Activated CD4-positive, alpha-beta T cell treated with anti-CD3 and anti-CD28 coated beads for 36 hours (primary cell): ENCODE data around the gene RAD51B. TPM values are rescaled to one million over a fixed set of nuclear protein-coding genes. Genes with fewer than 3 reads are reported as not detected.
A peak's percentile ranks its signal among the peaks of the same experiment; 100 is the strongest.
"Not testable (repeated sequence)": the region's sequence is repeated elsewhere in the genome, so short reads cannot be mapped to it uniquely, and the experiment has no call there.

Experiments used
- ATAC-seq: fragments of 200-7000 bp; cut with Tn5 transposase; one replicate; pipeline ENCODE4 v1.10.0; 2021; ENCODE audit warnings: mild to moderate bottlenecking, moderate library complexity
- CTCF ChIA-PET: fragments of 350-600 bp; sonication (Branson Sonifier 250); formaldehyde crosslinking; loops from one replicate; lab custom pipeline; 2021; ENCODE audit warnings: antibody characterized with exemption; lab: Charles Lee
- POLR2A ChIA-PET: fragments of 350-600 bp; sonication (Branson Sonifier 250); formaldehyde crosslinking; loops from one replicate; lab custom pipeline; 2021; ENCODE audit warnings: antibody characterized with exemption, inconsistent platforms; lab: Charles Lee
- DNase-seq: peaks from one replicate; pipeline ENCODE4 v3.0.0-alpha.2; 2020
- H3K27ac Mint-ChIP-seq: one replicate; pipeline ENCODE4 v1.8.0; 2021; ENCODE audit warnings: mixed read lengths
- H3K27me3 Mint-ChIP-seq: one replicate; pipeline ENCODE4 v1.8.0; 2021; ENCODE audit warnings: mixed read lengths
- H3K36me3 Mint-ChIP-seq: one replicate; pipeline ENCODE4 v1.8.0; 2021; ENCODE audit warnings: low read depth, mixed read lengths
- H3K4me1 Mint-ChIP-seq: one replicate; pipeline ENCODE4 v1.8.0; 2021; ENCODE audit warnings: mixed read lengths
- H3K4me3 Mint-ChIP-seq: one replicate; pipeline ENCODE4 v1.8.0; 2021; ENCODE audit warnings: mild to moderate bottlenecking, moderate library complexity, mixed read lengths
- H3K9me3 Mint-ChIP-seq: one replicate; pipeline ENCODE4 v1.8.0; 2021; ENCODE audit warnings: low read depth, mixed read lengths
- intact Hi-C, 2 experiments: fragments of 100-400 bp; cut with DNase I in 1 of 2; cut with micrococcal nuclease in 1 of 2; formaldehyde crosslinking; loops; one replicate each; pipeline versions ENCODE4 v1.14.2 to v1.15.1; 2022 to 2024; cut with DNase I, micrococcal nuclease
- total RNA-seq, 2 experiments: library from RNA; stranded (reverse); gene quantifications; one replicate each; pipeline ENCODE4 v1.2.3, GENCODE V29; 2021

Gene RAD51B
- total RNA-seq, 2 experiments from 2014 or later = 26.4 to 39.9 TPM

DNA sequence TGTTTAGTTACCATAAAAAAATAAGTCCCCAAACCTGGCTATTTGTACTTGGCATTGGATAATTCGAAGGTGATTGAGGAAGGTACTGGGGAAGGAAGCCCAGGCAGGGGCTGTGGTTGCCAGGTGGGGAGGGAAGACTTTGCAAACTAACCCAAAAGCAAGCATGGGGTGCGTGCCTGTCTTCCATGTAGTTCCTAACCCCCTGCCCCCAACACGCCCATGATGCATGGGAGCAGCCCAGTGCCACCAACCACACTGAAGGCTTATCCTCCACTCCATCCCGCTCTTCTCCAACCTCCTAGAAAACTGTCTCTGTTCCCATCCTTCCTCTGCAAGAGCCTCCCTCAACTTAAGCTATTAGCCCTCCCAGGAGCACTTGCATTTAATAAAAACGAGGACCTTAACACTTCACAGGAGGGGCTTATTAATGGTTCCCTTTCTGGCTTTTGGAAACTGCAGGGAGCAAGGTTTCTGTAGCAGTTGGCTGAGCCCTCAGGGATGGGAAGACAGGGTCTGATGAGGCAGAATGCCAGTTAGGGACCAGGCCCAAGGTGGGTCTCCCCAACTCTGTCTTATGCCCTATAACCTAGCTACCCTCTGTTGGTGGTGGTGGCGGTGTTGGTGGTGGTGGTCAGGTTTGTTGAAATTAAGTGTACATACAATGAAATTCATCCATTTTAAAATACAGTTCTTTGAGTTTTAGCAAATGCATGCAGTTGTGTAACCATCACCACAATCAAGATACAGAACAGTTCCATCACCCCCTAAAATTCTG lies 877.3 kb downstream of the RAD51B start:
- Mint-ChIP-seq H3K4me3 (no peak overlapping the region), H3K36me3 (no peaks in the 10 kb centered on the region), H3K4me1 (peaks cover 13% of the 10 kb centered on the region), H3K27me3 (no peaks in the 10 kb centered on the region), H3K27ac (no peak overlapping the region), H3K9me3 (no peaks in the 10 kb centered on the region)
- ChIA-PET POLR2A (no interaction called here), CTCF (no interaction called here)
- no peak for ATAC-seq
- intact Hi-C loops = no loop called here
- no peak for DNase-seq

DNA sequence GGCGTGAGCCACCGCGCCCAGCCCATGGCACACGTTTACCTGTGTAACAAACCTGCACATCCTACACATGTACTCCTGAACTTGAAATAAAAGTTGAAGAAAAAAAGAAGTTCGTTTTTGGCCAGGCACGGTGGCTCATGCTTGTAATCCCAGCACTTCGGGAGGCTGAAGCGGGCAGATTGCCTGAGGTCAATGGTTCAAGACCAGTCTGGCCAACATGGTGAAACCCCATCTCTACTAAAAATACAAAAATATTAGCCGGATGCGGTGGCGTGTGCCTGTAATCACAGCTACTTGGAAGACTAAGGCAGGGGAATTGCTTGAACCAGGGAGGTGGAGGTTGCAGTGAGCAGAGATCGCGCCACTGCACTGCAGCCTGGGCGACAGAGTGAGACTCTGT lies 879.2 kb downstream of the RAD51B start:
- H3K27ac Mint-ChIP-seq, H3K36me3 Mint-ChIP-seq, DNase-seq, H3K27me3 Mint-ChIP-seq, H3K9me3 Mint-ChIP-seq, POLR2A ChIA-PET, CTCF ChIA-PET, ATAC-seq, intact Hi-C loops, H3K4me3 Mint-ChIP-seq: not testable (repeated sequence)
- H3K4me1 Mint-ChIP-seq = peaks cover 19% of the 10 kb centered on the region

- no peak for ATAC-seq
- Mint-ChIP-seq H3K36me3 (no peaks in the 10 kb centered on the region), H3K27me3 (no peaks in the 10 kb centered on the region), H3K9me3 (no peaks in the 10 kb centered on the region), H3K4me3 (no peak overlapping the region), H3K27ac (no peak overlapping the region), H3K4me1 (peaks cover 7% of the 10 kb centered on the region)
- ChIA-PET CTCF (no interaction called here), POLR2A (no interaction called here)
- DNase-seq = no peak
- intact Hi-C loops = no loop called here
These were observed 881.6 kb downstream of the RAD51B start for GRCh38 chr14:68701001-68701741.

DNA sequence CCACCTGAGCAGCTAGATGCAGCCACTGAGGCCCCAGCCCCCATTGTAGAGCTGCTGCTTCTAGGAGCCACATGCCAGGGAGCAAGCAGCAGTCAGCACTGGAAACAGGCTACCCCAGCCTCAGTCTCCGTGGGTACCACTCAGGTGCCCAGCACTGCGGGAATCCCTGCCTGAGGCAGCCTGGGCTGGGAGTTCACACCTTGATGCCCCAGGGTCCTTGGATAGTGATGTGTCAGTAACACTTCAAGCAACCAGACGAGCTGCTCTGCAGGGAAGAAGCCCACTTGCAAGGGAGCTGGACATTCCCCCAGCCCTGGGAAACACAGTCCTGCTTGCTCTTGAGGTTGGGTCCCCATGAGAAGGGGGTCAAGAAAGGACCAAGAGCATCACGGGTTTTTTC lies 882.6 kb downstream of the RAD51B start:
- ATAC-seq = no peak

GRCh38 chr14:68702578-68702977 lies 883.0 kb downstream of the RAD51B start:
- no peak for DNase-seq
- Mint-ChIP-seq H3K27ac (no peak overlapping the region), H3K36me3 (no peaks in the 10 kb centered on the region), H3K27me3 (no peaks in the 10 kb centered on the region), H3K4me3 (no peak overlapping the region), H3K4me1 (peaks cover 7% of the 10 kb centered on the region), H3K9me3 (no peaks in the 10 kb centered on the region)
- ChIA-PET CTCF (interaction anchor here (0.8 to 0.9 kb wide), 2 partner anchors 78 to 115 kb away, joined by 4 to 5 read pairs; no protein-coding TSS in a partner anchor), POLR2A (interaction anchor here (0.5 to 1.3 kb wide), 2 partner anchors 88 to 115 kb away, joined by 3 to 4 read pairs; no protein-coding TSS in a partner anchor)
- ATAC-seq = no peak
- intact Hi-C loops = no loop called here

More for the DNA sequence above, 882.6 kb downstream of the RAD51B start:
- H3K4me1 Mint-ChIP-seq = peaks cover 7% of the 10 kb centered on the region
- ChIA-PET CTCF (interaction anchor here (0.8 to 0.9 kb wide), 2 partner anchors 79 to 115 kb away, joined by 4 to 5 read pairs; no protein-coding TSS in a partner anchor), POLR2A (interaction anchor here (1.3 kb wide), 1 partner anchor 88 kb away, joined by 4 read pairs; no protein-coding TSS in a partner anchor)
- no peaks in the 10 kb centered on the region for H3K9me3 Mint-ChIP-seq
- no peak overlapping the region for H3K27ac Mint-ChIP-seq
- no peak for DNase-seq
- no peaks in the 10 kb centered on the region for H3K27me3 Mint-ChIP-seq
- no peak overlapping the region for H3K4me3 Mint-ChIP-seq
- H3K36me3 Mint-ChIP-seq = no peaks in the 10 kb centered on the region
- intact Hi-C loops = no loop called here

GRCh38 chr14:68703093-68703492 lies 883.5 kb downstream of the RAD51B start:
- Mint-ChIP-seq H3K9me3 (no peaks in the 10 kb centered on the region), H3K36me3 (no peaks in the 10 kb centered on the region), H3K4me1 (peaks cover 7% of the 10 kb centered on the region), H3K27ac (no peak overlapping the region), H3K27me3 (no peaks in the 10 kb centered on the region), H3K4me3 (no peak overlapping the region)
- CTCF ChIA-PET = interaction anchor here (0.9 kb wide), 1 partner anchor 116 kb away, joined by 5 read pairs; no protein-coding TSS in a partner anchor
- DNase-seq (peak; percentile 63), ATAC-seq (peak; percentile 98)
- POLR2A ChIA-PET = interaction anchor here (0.5 to 1.3 kb wide), 2 partner anchors 87 to 115 kb away, joined by 3 to 4 read pairs; no protein-coding TSS in a partner anchor
- intact Hi-C loops = no loop called here

GRCh38 chr14:68704736-68705720 lies 885.4 kb downstream of the RAD51B start:
- no peaks in the 10 kb centered on the region for H3K36me3 Mint-ChIP-seq
- H3K27me3 Mint-ChIP-seq = no peaks in the 10 kb centered on the region
- POLR2A ChIA-PET = no interaction called here
- intact Hi-C loops = no loop called here
- ATAC-seq (no peak), DNase-seq (no peak)
- no peak overlapping the region for H3K4me3 Mint-ChIP-seq
- H3K9me3 Mint-ChIP-seq = no peaks in the 10 kb centered on the region
- H3K4me1 Mint-ChIP-seq = peaks cover 7% of the 10 kb centered on the region
- CTCF ChIA-PET = no interaction called here
- H3K27ac Mint-ChIP-seq = peak overlapping the region; percentile 15

GRCh38 chr14:68705741-68706283 lies 886.2 kb downstream of the RAD51B start:
- intact Hi-C loops = no loop called here
- Mint-ChIP-seq H3K9me3 (no peaks in the 10 kb centered on the region), H3K36me3 (no peaks in the 10 kb centered on the region), H3K27me3 (no peaks in the 10 kb centered on the region), H3K27ac (no peak overlapping the region), H3K4me3 (no peak overlapping the region), H3K4me1 (peaks cover 7% of the 10 kb centered on the region)
- CTCF ChIA-PET = no interaction called here
- no peak for ATAC-seq
- POLR2A ChIA-PET = no interaction called here
- no peak for DNase-seq

DNA sequence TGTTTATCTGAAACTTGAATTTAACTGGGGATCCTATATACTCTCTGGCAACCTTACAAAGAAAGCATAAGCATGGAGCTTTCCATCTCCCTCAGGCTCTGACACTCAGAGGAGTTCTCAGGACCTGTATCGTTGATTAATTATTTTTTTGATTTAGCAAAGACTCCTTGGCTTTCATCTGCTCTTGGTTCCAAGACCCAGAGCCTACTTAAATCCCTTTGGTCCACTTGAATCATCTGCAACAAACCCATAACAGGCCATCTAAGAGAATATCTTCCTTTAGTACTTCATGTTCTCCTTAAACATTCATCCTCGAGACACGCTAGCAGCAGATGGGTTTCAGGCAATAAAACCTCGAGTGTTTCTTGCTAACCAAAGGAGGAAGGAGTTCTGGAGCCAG lies 887.9 kb downstream of the RAD51B start:
- intact Hi-C loops = no loop called here
- ChIA-PET CTCF (interaction anchor here (0.8 kb wide), 1 partner anchor 110 kb away, joined by 3 read pairs; no protein-coding TSS in a partner anchor), POLR2A (no interaction called here)
- no peak for DNase-seq
- Mint-ChIP-seq H3K4me1 (peaks cover 22% of the 10 kb centered on the region), H3K27ac (no peak overlapping the region), H3K36me3 (no peaks in the 10 kb centered on the region), H3K4me3 (no peak overlapping the region), H3K27me3 (no peaks in the 10 kb centered on the region), H3K9me3 (no peaks in the 10 kb centered on the region)
- no peak for ATAC-seq

- CTCF ChIA-PET = interaction anchor here (0.6 kb wide), 1 partner anchor 136 kb away, joined by 3 read pairs; no protein-coding TSS in a partner anchor
- H3K27ac Mint-ChIP-seq = no peak overlapping the region
- DNase-seq (no peak), ATAC-seq (no peak)
- no peak overlapping the region for H3K4me3 Mint-ChIP-seq
- intact Hi-C loops = no loop called here
- no peaks in the 10 kb centered on the region for H3K36me3 Mint-ChIP-seq
- POLR2A ChIA-PET = no interaction called here
- H3K4me1 Mint-ChIP-seq = peaks cover 26% of the 10 kb centered on the region
- H3K9me3 Mint-ChIP-seq = no peaks in the 10 kb centered on the region
- no peaks in the 10 kb centered on the region for H3K27me3 Mint-ChIP-seq
These were observed 888.8 kb downstream of the RAD51B start for GRCh38 chr14:68708343-68708742.
